ENCODE data around the gene SPATA21. TPM values are rescaled to one million over a fixed set of nuclear protein-coding genes. Genes with fewer than 3 reads are reported as not detected.

The SPATA21 gene
- total and polyA plus RNA-seq, 2 donors (not counting 3 experiments of a cell fraction or from before 2014, with no cell fraction given) = not detected

- dilution Hi-C loops (cut with MboI; ENCODE audit: extremely low pct_ligation_motif_present, low sequenced_read_pairs) = no loop called here
Measured at GRCh38 chr1:16468558-16468957, 31.3 kb upstream of the SPATA21 start.

More at GRCh38 chr1:16468558-16468957, 31.3 kb upstream of the SPATA21 start:
- intact Hi-C loops (cut with micrococcal nuclease) = no loop called here
- FAIRE-seq = no peak
- ChIA-PET CTCF (no interaction called here), POLR2A (no interaction called here)
- Histone ChIP-seq H3K4me3 (replicated peaks in 1 of 3; ENCODE audit: insufficient read depth in 1 of 3, low read depth in 1 of 3, low read length in 3 of 3) (no peak overlapping the region), H4K20me1 (replicated peaks; ENCODE audit: control insufficient read depth, extremely low read depth, insufficient read depth, low read length) (no peaks in the 10 kb centered on the region), H3K4me2 (ENCODE audit: insufficient read depth, low read length) (no peak overlapping the region), H3K27ac (ENCODE audit: insufficient read depth, low read depth, low read length) (no peak overlapping the region), H3K27me3 (ENCODE audit: control insufficient read depth in 2 of 2, insufficient read depth in 2 of 2, low read length in 2 of 2) (no peaks in the 10 kb centered on the region), H3K9me1 (replicated peaks; ENCODE audit: control insufficient read depth, extremely low read depth, insufficient read depth, low read length) (no peaks in the 10 kb centered on the region), H3K4me1 (ENCODE audit: control insufficient read depth, extremely low read depth, insufficient read depth, low read length) (no peaks in the 10 kb centered on the region), H3K36me3 (ENCODE audit: control insufficient read depth in 2 of 2, extremely low read depth in 1 of 2, insufficient read depth in 2 of 2, low read length in 2 of 2) (peaks cover 0 to 2% of the 10 kb centered on the region in 2 experiments), H2AFZ (ENCODE audit: low read depth, low read length) (no peak overlapping the region), H3K9me3 (replicated peaks; ENCODE audit: control insufficient read depth, insufficient read depth, low read length) (no peaks in the 10 kb centered on the region), H3K9ac (replicated peaks; ENCODE audit: extremely low read depth, insufficient read depth, low read length) (no peak overlapping the region), H3K79me2 (ENCODE audit: control insufficient read depth, insufficient read depth, low read length) (no peaks in the 10 kb centered on the region)
- no peak for DNase-seq (ENCODE audit: low read depth, low spot score)
- BruUV-seq (replicated peaks) = no TSS peak
- TF ChIP-seq, protein P1, sequence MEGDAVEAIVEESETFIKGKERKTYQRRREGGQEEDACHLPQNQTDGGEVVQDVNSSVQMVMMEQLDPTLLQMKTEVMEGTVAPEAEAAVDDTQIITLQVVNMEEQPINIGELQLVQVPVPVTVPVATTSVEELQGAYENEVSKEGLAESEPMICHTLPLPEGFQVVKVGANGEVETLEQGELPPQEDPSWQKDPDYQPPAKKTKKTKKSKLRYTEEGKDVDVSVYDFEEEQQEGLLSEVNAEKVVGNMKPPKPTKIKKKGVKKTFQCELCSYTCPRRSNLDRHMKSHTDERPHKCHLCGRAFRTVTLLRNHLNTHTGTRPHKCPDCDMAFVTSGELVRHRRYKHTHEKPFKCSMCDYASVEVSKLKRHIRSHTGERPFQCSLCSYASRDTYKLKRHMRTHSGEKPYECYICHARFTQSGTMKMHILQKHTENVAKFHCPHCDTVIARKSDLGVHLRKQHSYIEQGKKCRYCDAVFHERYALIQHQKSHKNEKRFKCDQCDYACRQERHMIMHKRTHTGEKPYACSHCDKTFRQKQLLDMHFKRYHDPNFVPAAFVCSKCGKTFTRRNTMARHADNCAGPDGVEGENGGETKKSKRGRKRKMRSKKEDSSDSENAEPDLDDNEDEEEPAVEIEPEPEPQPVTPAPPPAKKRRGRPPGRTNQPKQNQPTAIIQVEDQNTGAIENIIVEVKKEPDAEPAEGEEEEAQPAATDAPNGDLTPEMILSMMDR (IDR thresholded peaks at IDR 0.05; ENCODE audit: extremely low read depth in 1 of 2, insufficient read depth in 1 of 2, low read depth in 1 of 2, low read length in 2 of 2) = no peak
- TF ChIP-seq MYC (IDR thresholded peaks at IDR 0.05; ENCODE audit: low read depth, low read length) (no peak), POLR2AphosphoS5 (IDR thresholded peaks at IDR 0.05; ENCODE audit: insufficient read depth, low read depth, low read length) (no peak), JUN (IDR thresholded peaks at IDR 0.05; ENCODE audit: borderline replicate concordance, insufficient read depth, insufficient read length, low read depth) (no peak), EZH2 (IDR thresholded peaks at IDR 0.05; ENCODE audit: borderline replicate concordance, low read depth, low read length, severe bottlenecking) (no peak), GATA2 (IDR thresholded peaks at IDR 0.05; ENCODE audit: insufficient read depth, insufficient read length, low read depth, low read length) (no peak), FOS (IDR thresholded peaks at IDR 0.05; ENCODE audit: borderline replicate concordance, insufficient read depth, low read length) (no peak), POLR2A (IDR thresholded peaks at IDR 0.05; ENCODE audit: low read depth, low read length) (no peak)
- TF ChIP-seq, protein P2, sequence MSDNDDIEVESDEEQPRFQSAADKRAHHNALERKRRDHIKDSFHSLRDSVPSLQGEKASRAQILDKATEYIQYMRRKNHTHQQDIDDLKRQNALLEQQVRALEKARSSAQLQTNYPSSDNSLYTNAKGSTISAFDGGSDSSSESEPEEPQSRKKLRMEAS (IDR thresholded peaks at IDR 0.05; ENCODE audit: insufficient read depth, insufficient read length) = no peak
